ENCODE results near the gene IFT172.

IFT172 gene

GRCh38 chr2:27453968-27454367, 35.6 kb downstream of the IFT172 start:
- no peaks in the 10 kb centered on the region for H3K9me3 ChIP-seq
- no peaks in the 10 kb centered on the region for H3K4me1 ChIP-seq
- DNase-seq: no peak
- H3K36me3 ChIP-seq: peaks cover 81 to 97% (median 84%) of the 10 kb centered on the region in 3 donors
- no peak overlapping the region for H3K27ac ChIP-seq
- intact Hi-C loops (cut with DNase I; ENCODE audit: low total_unique reads): no loop called here
- H3K27me3 ChIP-seq: no peaks in the 10 kb centered on the region
- no peak overlapping the region for H3K4me3 ChIP-seq
- TF ChIP-seq CTCF (IDR thresholded peaks at IDR 0.05): no peak

- H3K27me3 ChIP-seq: no peaks in the 10 kb centered on the region
- no peaks in the 10 kb centered on the region for H3K4me1 ChIP-seq
- no peak for DNase-seq
- H3K4me3 ChIP-seq: no peak overlapping the region
- H3K9me3 ChIP-seq: no peaks in the 10 kb centered on the region
- TF ChIP-seq CTCF (IDR thresholded peaks at IDR 0.05): no peak
- no peak overlapping the region for H3K27ac ChIP-seq
- peaks cover 70 to 93% (median 77%) of the 10 kb centered on the region in 3 donors for H3K36me3 ChIP-seq
- intact Hi-C loops (cut with DNase I; ENCODE audit: low total_unique reads): no loop called here
These were observed 38.4 kb downstream of the IFT172 start for GRCh38 chr2:27451095-27451494.

GRCh38 chr2:27448381-27448780, 41.2 kb downstream of the IFT172 start:
- Histone ChIP-seq H3K27ac (no peak overlapping the region), H3K36me3 (peaks cover 50 to 86% (median 51%) of the 10 kb centered on the region in 3 donors)
- DNase-seq: no peak

GRCh38 chr2:27446057-27446456, 43.5 kb downstream of the IFT172 start:
- peaks cover 42 to 82% (median 51%) of the 10 kb centered on the region in 3 donors for H3K36me3 ChIP-seq
- H3K4me1 ChIP-seq: peaks cover 0 to 13% (median 8%) of the 10 kb centered on the region in 4 donors
- intact Hi-C loops (cut with DNase I; ENCODE audit: low total_unique reads): no loop called here
- H3K9me3 ChIP-seq: no peaks in the 10 kb centered on the region
- no peaks in the 10 kb centered on the region for H3K27me3 ChIP-seq
- DNase-seq: peak in 1 of 2 donors; percentile 9
- no peak overlapping the region for H3K4me3 ChIP-seq
- no peak for TF ChIP-seq CTCF (IDR thresholded peaks at IDR 0.05)
- no peak overlapping the region for H3K27ac ChIP-seq

More at GRCh38 chr2:27448381-27448780, 41.2 kb downstream of the IFT172 start:
- Histone ChIP-seq H3K4me3 (no peak overlapping the region), H3K9me3 (no peaks in the 10 kb centered on the region), H3K4me1 (no peaks in the 10 kb centered on the region), H3K27me3 (no peaks in the 10 kb centered on the region)
- TF ChIP-seq CTCF (IDR thresholded peaks at IDR 0.05): no peak
- intact Hi-C loops (cut with DNase I; ENCODE audit: low total_unique reads): no loop called here

- Histone ChIP-seq H3K36me3 (peaks cover 46 to 82% (median 56%) of the 10 kb centered on the region in 3 donors), H3K27ac (no peak overlapping the region), H3K27me3 (no peaks in the 10 kb centered on the region), H3K9me3 (no peaks in the 10 kb centered on the region), H3K4me1 (peaks cover 0 to 13% (median 8%) of the 10 kb centered on the region in 4 donors), H3K4me3 (no peak overlapping the region)
- TF ChIP-seq CTCF (IDR thresholded peaks at IDR 0.05): no peak
- DNase-seq: no peak
- intact Hi-C loops (cut with DNase I; ENCODE audit: low total_unique reads): no loop called here
These were observed 43.9 kb downstream of the IFT172 start for GRCh38 chr2:27445615-27446014.

GRCh38 chr2:27445155-27445554, 44.4 kb downstream of the IFT172 start:
- Histone ChIP-seq H3K9me3 (no peaks in the 10 kb centered on the region), H3K36me3 (peaks cover 50 to 82% (median 56%) of the 10 kb centered on the region in 3 donors), H3K4me3 (no peak overlapping the region), H3K27me3 (no peaks in the 10 kb centered on the region), H3K27ac (no peak overlapping the region), H3K4me1 (peaks cover 0 to 13% (median 8%) of the 10 kb centered on the region in 4 donors)
- intact Hi-C loops (cut with DNase I; ENCODE audit: low total_unique reads): no loop called here
- TF ChIP-seq CTCF (IDR thresholded peaks at IDR 0.05): no peak
- DNase-seq: peak in 1 of 2 donors; percentile 42
